CD14-positive monocyte (primary cell): Measurements from ENCODE around the gene CCDC110. TPM values are rescaled to one million over a fixed set of nuclear protein-coding genes. Genes with fewer than 3 reads are reported as not detected.

Source experiments
- DNase-seq, 3 donors: peaks; one replicate each; pipeline ENCODE4 v3.0.0-alpha.2; 2011 to 2022
- H2AFZ ChIP-seq: 2 replicates; pipeline ENCODE4 v1.6.0; 2012; ENCODE audit warnings: mild to moderate bottlenecking, low read depth, low read length, inconsistent platforms; ENCODE audit not compliant: insufficient read depth, poor library complexity, severe bottlenecking
- H3K27ac ChIP-seq, 2 donors: 1 replicate in 1 of 2; 2 replicates in 1 of 2; pipeline ENCODE4 v1.5.1; 2012 to 2013; ENCODE audit warnings: low read length in 2 of 2, control low read depth in 1 of 2, inconsistent platforms in 1 of 2, low read depth in 1 of 2, mild to moderate bottlenecking in 1 of 2
- H3K27me3 ChIP-seq, 2 donors: one replicate each; pipeline versions ENCODE4 v1.6.0 to v1.6.1; 2011 to 2013; ENCODE audit warnings: low read length in 2 of 2; ENCODE audit not compliant: control insufficient read depth in 2 of 2, insufficient read depth in 2 of 2
- H3K36me3 ChIP-seq, 2 donors: replicated peaks in 1 of 2; 1 replicate in 1 of 2; 2 replicates in 1 of 2; pipeline versions ENCODE4 v1.5.1 to v1.6.1; 2012 to 2013; ENCODE audit warnings: low read length in 2 of 2, control low read depth in 1 of 2, inconsistent platforms in 1 of 2, mild to moderate bottlenecking in 1 of 2; ENCODE audit not compliant: insufficient read depth in 2 of 2, control insufficient read depth in 1 of 2
- H3K4me1 ChIP-seq, 2 donors: 1 replicate in 1 of 2; 2 replicates in 1 of 2; pipeline versions ENCODE4 v1.5.1 to v1.6.1; 2012 to 2013; ENCODE audit warnings: low read length in 2 of 2, control low read depth in 1 of 2, inconsistent platforms in 1 of 2, mild to moderate bottlenecking in 1 of 2, moderate library complexity in 1 of 2; ENCODE audit not compliant: insufficient read depth in 2 of 2, control insufficient read depth in 1 of 2
- H3K4me2 ChIP-seq: replicated peaks from 2 replicates; pipeline ENCODE3; 2012; ENCODE audit warnings: low read length, moderate library complexity, mild to moderate bottlenecking; ENCODE audit not compliant: poor library complexity, severe bottlenecking; ENCODE audit errors: extremely low read depth
- H3K4me3 ChIP-seq, 3 experiments: fragments of 200-600 bp in 1 of 3; sonication (generic) in 1 of 3; replicated peaks in 1 of 3; 1 replicate in 2 of 3; 2 replicates in 1 of 3; pipeline ENCODE4 v1.5.1; 2011 to 2013; ENCODE audit warnings: low read length in 3 of 3, mild to moderate bottlenecking in 3 of 3, control low read depth in 2 of 3, low read depth in 2 of 3, inconsistent platforms in 1 of 3, moderate library complexity in 1 of 3
- H3K79me2 ChIP-seq: 2 replicates; pipeline ENCODE4 v1.6.0; 2012; ENCODE audit warnings: mild to moderate bottlenecking, control low read depth, inconsistent platforms, low read length, moderate library complexity; ENCODE audit not compliant: insufficient read depth
- H3K9ac ChIP-seq: 2 replicates; pipeline ENCODE4 v1.6.0; 2017; ENCODE audit warnings: low read length, mild to moderate bottlenecking; ENCODE audit not compliant: insufficient read depth, poor library complexity, severe bottlenecking
- H3K9me3 ChIP-seq, 2 donors: replicated peaks in 1 of 2; 1 replicate in 1 of 2; 2 replicates in 1 of 2; pipeline versions ENCODE4 v1.5.1 to v1.6.1; 2012 to 2013; ENCODE audit warnings: low read length in 2 of 2, control low read depth in 1 of 2; ENCODE audit not compliant: control insufficient read depth in 1 of 2, insufficient read depth in 1 of 2
- H4K20me1 ChIP-seq: 2 replicates; pipeline ENCODE4 v1.6.0; 2012; ENCODE audit warnings: mild to moderate bottlenecking, low read length, control low read depth, moderate library complexity; ENCODE audit not compliant: insufficient read depth
- H3K27ac Mint-ChIP-seq, 7 donors: one replicate each; pipeline ENCODE4 v1.8.0; 2020; ENCODE audit warnings: mild to moderate bottlenecking in 7 of 7, mixed read lengths in 7 of 7, moderate library complexity in 6 of 7, inconsistent platforms in 2 of 7
- H3K27me3 Mint-ChIP-seq, 3 donors: one replicate each; pipeline ENCODE4 v1.8.0; 2021 to 2022; ENCODE audit warnings: low read depth in 3 of 3, mild to moderate bottlenecking in 3 of 3, mixed read lengths in 3 of 3, moderate library complexity in 3 of 3, inconsistent platforms in 1 of 3
- H3K36me3 Mint-ChIP-seq, 2 donors: one replicate each; pipeline ENCODE4 v1.8.0; 2020; ENCODE audit warnings: mixed read lengths in 2 of 2, inconsistent platforms in 1 of 2, mild to moderate bottlenecking in 1 of 2
- H3K4me1 Mint-ChIP-seq: one replicate; pipeline ENCODE4 v1.8.0; 2020; ENCODE audit warnings: mild to moderate bottlenecking, mixed read lengths
- H3K4me3 Mint-ChIP-seq, 2 donors: one replicate each; pipeline ENCODE4 v1.8.0; 2020; ENCODE audit warnings: mild to moderate bottlenecking in 2 of 2, mixed read lengths in 2 of 2, moderate library complexity in 1 of 2
- H3K9me3 Mint-ChIP-seq, 7 donors: one replicate each; pipeline ENCODE4 v1.8.0; 2020 to 2022; ENCODE audit warnings: mixed read lengths in 7 of 7, mild to moderate bottlenecking in 6 of 7, moderate library complexity in 6 of 7, inconsistent platforms in 2 of 7
- CTCF ChIP-seq: fragments of 200-600 bp; IDR thresholded peaks from one replicate; pipeline ENCODE4 v1.8.0; 2022; ENCODE audit warnings: antibody characterized with exemption, mild to moderate bottlenecking
- WGBS: methylation state at CpG from one replicate; pipeline ENCODE4 v1.1.5; 2013; ENCODE audit warnings: missing lambda C conversion rate; ENCODE audit not compliant: insufficient coverage; 5-methylcytosine and 5-hydroxymethylcytosine counted together
- intact Hi-C, 2 donors: fragments of 100-400 bp; cut with micrococcal nuclease; formaldehyde crosslinking; loops; one replicate each; pipeline versions ENCODE4 v1.15.0 to v1.15.1; 2023
- polyA plus RNA-seq, 3 donors: library from polyadenylated mRNA; depleted of rRNA in 1 of 3; unstranded in 2 of 3; stranded (reverse) in 1 of 3; fragments of 300-500 nt in 2 of 3; fragments of >200 nt in 1 of 3; fragmentation: Illumina TruSeq in 2 of 3; gene quantifications; 1 replicate in 2 of 3; 2 replicates in 1 of 3; pipeline ENCODE4 v1.2.3, GENCODE V29; 2012 to 2021

The CCDC110 gene
- polyA plus RNA-seq, 3 donors = not detected

GRCh38 chr4:185500035-185500434, 28.5 kb upstream of the CCDC110 start:
- 91% methylated on average over 8 of the region's 9 CpGs for WGBS
- Histone ChIP-seq H2AFZ (no peak overlapping the region), H3K79me2 (no peaks in the 10 kb centered on the region), H4K20me1 (no peaks in the 10 kb centered on the region), H3K4me3 (no peak overlapping the region), H3K4me2 (no peak overlapping the region), H3K27me3 (peaks cover 2 to 39% of the 10 kb centered on the region in 2 donors), H3K9me3 (peaks cover 16 to 17% of the 10 kb centered on the region in 2 donors), H3K4me1 (no peaks in the 10 kb centered on the region), H3K9ac (no peak overlapping the region), H3K36me3 (no peaks in the 10 kb centered on the region), H3K27ac (no peak overlapping the region)
- no peak for DNase-seq
- intact Hi-C loops = no loop called here
- Mint-ChIP-seq H3K27me3 (peaks cover 40 to 51% (median 43%) of the 10 kb centered on the region in 3 donors), H3K27ac (no peak overlapping the region), H3K36me3 (no peaks in the 10 kb centered on the region), H3K4me3 (no peak overlapping the region), H3K4me1 (no peaks in the 10 kb centered on the region), H3K9me3 (peaks cover 8 to 25% (median 22%) of the 10 kb centered on the region in 7 donors)
- TF ChIP-seq CTCF = no peak

GRCh38 chr4:185488650-185489049, 17.1 kb upstream of the CCDC110 start:
- H3K27ac Mint-ChIP-seq = no peak overlapping the region
- H3K9ac ChIP-seq = no peak overlapping the region
- H3K4me3 Mint-ChIP-seq = no peak overlapping the region
- H3K9me3 ChIP-seq = peaks cover 10 to 18% of the 10 kb centered on the region in 2 donors
- H3K9me3 Mint-ChIP-seq = peaks cover 9 to 26% (median 18%) of the 10 kb centered on the region in 7 donors
- no peaks in the 10 kb centered on the region for H3K4me1 ChIP-seq
- no peak overlapping the region for H3K4me3 ChIP-seq
- no CpG with 5 or more reads among the region's 2 CpGs for WGBS
- no peaks in the 10 kb centered on the region for H3K36me3 Mint-ChIP-seq
- H3K4me2 ChIP-seq = no peak overlapping the region
- peaks cover 4 to 24% (median 22%) of the 10 kb centered on the region in 3 donors for H3K27me3 Mint-ChIP-seq
- no peaks in the 10 kb centered on the region for H3K36me3 ChIP-seq
- no peaks in the 10 kb centered on the region for H3K4me1 Mint-ChIP-seq
- DNase-seq = no peak
- H3K27me3 ChIP-seq = peaks cover 3 to 13% of the 10 kb centered on the region in 2 donors
- intact Hi-C loops = no loop called here
- no peak overlapping the region for H3K27ac ChIP-seq
- no peaks in the 10 kb centered on the region for H4K20me1 ChIP-seq
- TF ChIP-seq CTCF = no peak
- no peaks in the 10 kb centered on the region for H3K79me2 ChIP-seq
- no peak overlapping the region for H2AFZ ChIP-seq
